IMR-90 (cell line): ENCODE results near the gene DGKG. TPM values are rescaled to one million over a fixed set of nuclear protein-coding genes. Genes with fewer than 3 reads are reported as not detected.

Source experiments
- ATAC-seq: fragments of 200-7000 bp; cut with Tn5 transposase; 2 replicates; pipeline ENCODE4 v1.9.1; 2020; ENCODE audit warnings: low read depth, mild to moderate bottlenecking, moderate library complexity
- BruUV-seq: library from RNA; stranded (reverse); fragments of 400-500 nt; replicated peaks from 2 replicates; lab custom pipeline; 2021; lab: Mats Ljungman, UMichigan
- CTCF ChIA-PET: fragments of 300-600 bp; formaldehyde crosslinking; extraction: SDS; loops from one replicate; lab custom pipeline; 2021; ENCODE audit warnings: antibody characterized with exemption; lab: Yijun Ruan, JAX
- POLR2A ChIA-PET: fragments of 300-600 bp; sonication (Branson Sonifier 250); formaldehyde crosslinking; loops from one replicate; lab custom pipeline; 2022; ENCODE audit warnings: antibody characterized with exemption; ENCODE audit not compliant: unreplicated experiment; lab: Charles Lee
- DNase-seq: peaks from one replicate; pipeline ENCODE4 v3.0.0; 2013
- H2AFZ ChIP-seq: replicated peaks from 2 replicates; pipeline ENCODE3; 2013; ENCODE audit warnings: low read length, mild to moderate bottlenecking; ENCODE audit not compliant: poor library complexity
- H2AK5ac ChIP-seq: 2 replicates; pipeline ENCODE4 v1.6.1; 2013; ENCODE audit warnings: low read depth, low read length, inconsistent platforms
- H2AK9ac ChIP-seq: replicated peaks from 2 replicates; pipeline ENCODE3; 2013; ENCODE audit warnings: mild to moderate bottlenecking, low read depth, low read length, moderate library complexity; ENCODE audit not compliant: poor library complexity
- H2BK120ac ChIP-seq: 2 replicates; pipeline ENCODE4 v1.6.1; 2013; ENCODE audit warnings: low read depth, low read length, inconsistent platforms
- H2BK15ac ChIP-seq: 3 replicates; pipeline ENCODE4 v1.6.1; 2013; ENCODE audit warnings: low read depth, low read length, inconsistent platforms
- H2BK20ac ChIP-seq: 2 replicates; pipeline ENCODE4 v1.6.1; 2013; ENCODE audit warnings: low read depth, mild to moderate bottlenecking, inconsistent platforms, low read length, moderate library complexity
- H2BK5ac ChIP-seq: 2 replicates; pipeline ENCODE4 v1.6.1; 2013; ENCODE audit warnings: mild to moderate bottlenecking, low read depth, low read length, inconsistent platforms; ENCODE audit not compliant: poor library complexity, severe bottlenecking
- H3K14ac ChIP-seq: replicated peaks from 2 replicates; pipeline ENCODE4 v1.6.1; 2013; ENCODE audit warnings: low read depth, low read length, inconsistent platforms
- H3K18ac ChIP-seq: 2 replicates; pipeline ENCODE4 v1.6.1; 2013; ENCODE audit warnings: low read depth, low read length, control low read depth
- H3K23ac ChIP-seq: 2 replicates; pipeline ENCODE4 v1.6.1; 2013; ENCODE audit warnings: low read depth, low read length, inconsistent platforms
- H3K27ac ChIP-seq: 2 replicates; pipeline ENCODE4 v1.5.1; 2013; ENCODE audit warnings: mild to moderate bottlenecking, control low read depth, low read length; ENCODE audit not compliant: insufficient read depth
- H3K27me3 ChIP-seq: 2 replicates; pipeline ENCODE4 v1.6.1; 2013; ENCODE audit warnings: low read length; ENCODE audit not compliant: control insufficient read depth, insufficient read depth
- H3K36me3 ChIP-seq: 2 replicates; pipeline ENCODE4 v1.6.1; 2013; ENCODE audit warnings: low read length, mixed read lengths; ENCODE audit not compliant: control insufficient read depth, insufficient read depth
- H3K4ac ChIP-seq: 2 replicates; pipeline ENCODE4 v1.6.1; 2013; ENCODE audit warnings: low read depth, low read length, inconsistent platforms
- H3K4me1 ChIP-seq: 2 replicates; pipeline ENCODE4 v1.6.1; 2013; ENCODE audit warnings: low read length, mixed read lengths; ENCODE audit not compliant: control insufficient read depth, insufficient read depth
- H3K4me2 ChIP-seq: 2 replicates; pipeline ENCODE4 v1.6.1; 2013; ENCODE audit warnings: low read depth, mild to moderate bottlenecking, control low read depth, low read length, moderate library complexity
- H3K4me3 ChIP-seq: 2 replicates; pipeline ENCODE4 v1.5.1; 2013; ENCODE audit warnings: low read depth, mild to moderate bottlenecking, control low read depth, low read length, moderate library complexity; ENCODE audit not compliant: insufficient read depth
- H3K56ac ChIP-seq: 2 replicates; pipeline ENCODE4 v1.6.1; 2013; ENCODE audit warnings: low read length, inconsistent platforms; ENCODE audit not compliant: insufficient read depth; ENCODE audit errors: extremely low read depth
- H3K79me1 ChIP-seq, 2 experiments: 2 replicates each; pipeline ENCODE4 v1.6.1; 2013; ENCODE audit warnings: low read length in 2 of 2, inconsistent platforms in 1 of 2, low read depth in 1 of 2
- H3K9ac ChIP-seq: 2 replicates; pipeline ENCODE4 v1.6.1; 2013; ENCODE audit warnings: low read depth, low read length, control low read depth
- H3K9me1 ChIP-seq: 2 replicates; pipeline ENCODE4 v1.6.1; 2013; ENCODE audit warnings: low read length, inconsistent platforms; ENCODE audit not compliant: insufficient read depth
- H3K9me3 ChIP-seq: 2 replicates; pipeline ENCODE4 v1.6.1; 2013; ENCODE audit warnings: low read length; ENCODE audit not compliant: control insufficient read depth, insufficient read depth
- H4K20me1 ChIP-seq: 2 replicates; pipeline ENCODE4 v1.6.1; 2013; ENCODE audit warnings: low read length, inconsistent platforms; ENCODE audit not compliant: insufficient read depth
- H4K5ac ChIP-seq: 2 replicates; pipeline ENCODE4 v1.6.1; 2013; ENCODE audit warnings: mild to moderate bottlenecking, low read depth, low read length, control low read depth
- H4K8ac ChIP-seq, 2 experiments: 2 replicates each; pipeline ENCODE4 v1.6.1; 2013; ENCODE audit warnings: low read depth in 2 of 2, low read length in 2 of 2, control low read depth in 1 of 2, inconsistent platforms in 1 of 2
- H4K91ac ChIP-seq: 2 replicates; pipeline ENCODE4 v1.6.1; 2013; ENCODE audit warnings: low read depth, low read length, inconsistent platforms; ENCODE audit not compliant: insufficient read depth
- BHLHE40 ChIP-seq: fragments of 150-350 bp; IDR thresholded peaks from 2 replicates; pipeline ENCODE4 v1.6.1; 2016; ENCODE audit warnings: mild to moderate bottlenecking, low read depth, low read length
- CEBPB ChIP-seq: IDR thresholded peaks from 2 replicates; pipeline ENCODE4 v1.6.1; 2012; ENCODE audit warnings: low read depth, low read length, improper control_type of control experiment
- CHD1 ChIP-seq: IDR thresholded peaks from 2 replicates; pipeline ENCODE4 v1.6.1; 2012; ENCODE audit warnings: low read depth, low read length, improper control_type of control experiment
- ELK1 ChIP-seq: fragments of 150-350 bp; IDR thresholded peaks from 2 replicates; pipeline ENCODE4 v1.6.1; 2016; ENCODE audit warnings: low read depth, mild to moderate bottlenecking, low read length, moderate library complexity, borderline replicate concordance
- FOS ChIP-seq: fragments of 150-350 bp; IDR thresholded peaks from 2 replicates; pipeline ENCODE4 v1.6.1; 2016; ENCODE audit warnings: low read depth, low read length
- MAFK ChIP-seq: IDR thresholded peaks from 2 replicates; pipeline ENCODE4 v1.6.1; 2012; ENCODE audit warnings: low read depth, low read length, improper control_type of control experiment
- MAZ ChIP-seq: IDR thresholded peaks from 2 replicates; pipeline ENCODE4 v1.6.1; 2012; ENCODE audit warnings: low read depth, mild to moderate bottlenecking, low read length, improper control_type of control experiment, moderate library complexity, borderline replicate concordance
- MXI1 ChIP-seq: IDR thresholded peaks from 2 replicates; pipeline ENCODE4 v1.6.1; 2012; ENCODE audit warnings: low read depth, mild to moderate bottlenecking, low read length, moderate library complexity, borderline replicate concordance
- NFE2L2 ChIP-seq: fragments of 150-350 bp; IDR thresholded peaks from 2 replicates; pipeline ENCODE4 v1.6.1; 2016; ENCODE audit warnings: low read depth, mild to moderate bottlenecking, low read length
- POLR2A ChIP-seq: IDR thresholded peaks from 2 replicates; pipeline ENCODE4 v1.6.1; 2012; ENCODE audit warnings: mild to moderate bottlenecking, low read depth, low read length
- RAD21 ChIP-seq: IDR thresholded peaks from 2 replicates; pipeline ENCODE4 v1.6.1; 2012; ENCODE audit warnings: low read length, improper control_type of control experiment
- RCOR1 ChIP-seq: IDR thresholded peaks from 2 replicates; pipeline ENCODE4 v1.6.1; 2012; ENCODE audit warnings: mild to moderate bottlenecking, low read length, improper control_type of control experiment; ENCODE audit not compliant: insufficient replicate concordance
- RFX5 ChIP-seq: IDR thresholded peaks from 2 replicates; pipeline ENCODE4 v1.8.0; 2012; ENCODE audit warnings: low read depth, mild to moderate bottlenecking, low read length, moderate library complexity
- SMC3 ChIP-seq: fragments of 150-350 bp; IDR thresholded peaks from 2 replicates; pipeline ENCODE4 v1.6.1; 2016; ENCODE audit warnings: low read depth, mild to moderate bottlenecking, antibody characterized with exemption, low read length, moderate library complexity
- USF2 ChIP-seq: fragments of 150-350 bp; IDR thresholded peaks from 2 replicates; pipeline ENCODE4 v1.6.1; 2017; ENCODE audit warnings: mild to moderate bottlenecking, antibody characterized with exemption, low read length, low read depth
- WGBS, 2 experiments: methylation state at CpG; one replicate each; pipeline versions ENCODE4 v1.1.5 to v1.1.7; 2013; ENCODE audit warnings: missing lambda C conversion rate in 2 of 2; ENCODE audit not compliant: insufficient read length in 1 of 2; ENCODE audit errors: extremely low coverage in 2 of 2; 5-methylcytosine and 5-hydroxymethylcytosine counted together
- dilution Hi-C: fragments of 300-500 bp; cut with HindIII; formaldehyde crosslinking; loops from one replicate; pipeline ENCODE4 v1.14.3; 2018; ENCODE audit warnings: low sequenced_read_pairs; ENCODE audit not compliant: unreplicated experiment
- in situ Hi-C: fragments of 300-500 bp; cut with MboI; formaldehyde crosslinking; loops from 3 replicates; pipeline ENCODE4 v1.14.3; 2019; ENCODE audit warnings: low sequenced_read_pairs, inconsistent platforms, mixed read lengths
- intact Hi-C: fragments of 100-400 bp; cut with micrococcal nuclease; formaldehyde crosslinking; loops from 2 replicates; pipeline ENCODE4 v1.10.0; 2022
- polyA plus RNA-seq, 3 experiments: library from polyadenylated mRNA; depleted of rRNA; stranded (reverse); fragments of >200 nt; gene quantifications; 2 replicates each; pipeline ENCODE4 v1.2.3, GENCODE V29; 2012; ENCODE audit warnings: low replicate concordance in 1 of 3
- total RNA-seq: library from RNA; depleted of rRNA; stranded (reverse); fragments of >200 nt; gene quantifications from 2 replicates; pipeline ENCODE4 v1.2.3, GENCODE V29; 2012
- TF ChIP-seq, protein P1 (sequence below): conservative IDR thresholded peaks from 2 replicates; pipeline ENCODE4 v1.5.1; 2012; ENCODE audit warnings: mild to moderate bottlenecking, low read depth, low read length, improper control_type of control experiment

Gene DGKG
- total and polyA plus RNA-seq, 2 of the 4 experiments (the other 2 are of a cell fraction) = 1.2 to 4.1 TPM

DNA sequence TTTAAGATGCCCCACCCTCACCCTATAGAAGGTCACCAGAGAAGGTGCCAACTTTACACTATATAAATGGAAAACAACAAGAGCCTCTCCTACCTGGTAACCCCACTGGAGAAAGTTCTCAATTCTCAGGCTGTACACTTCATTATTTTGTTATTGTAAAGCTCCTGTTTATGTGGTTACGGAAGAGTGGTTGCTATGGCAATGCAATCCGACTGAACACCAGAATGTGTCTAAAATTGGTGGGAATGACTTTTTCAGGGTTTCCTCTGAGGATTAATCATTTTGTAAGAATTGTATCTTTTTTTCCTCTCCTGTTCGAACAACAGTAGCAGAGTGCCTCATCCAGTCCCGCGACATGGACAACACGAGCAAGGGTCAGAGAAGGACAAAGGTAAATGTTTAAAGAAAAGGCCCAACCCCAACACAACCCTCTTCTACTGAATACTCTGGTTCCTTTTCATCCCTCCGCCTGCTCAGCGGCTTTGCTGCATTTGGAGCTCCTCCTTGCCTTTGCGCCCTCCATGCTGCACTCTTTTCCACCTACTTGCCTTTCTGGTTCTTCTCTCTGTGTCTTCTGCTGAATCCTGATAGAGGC, 45.3 kb downstream of the DGKG start:
- CTCF ChIA-PET = no interaction called here

More for the DNA sequence above, 45.3 kb downstream of the DGKG start:
- Histone ChIP-seq H2BK15ac (no peak overlapping the region), H3K18ac (no peak overlapping the region), H3K27me3 (no peaks in the 10 kb centered on the region; the same call in none of the 2 replicates), H3K9me3 (no peaks in the 10 kb centered on the region), H3K9ac (no peak overlapping the region), H3K56ac (no peak overlapping the region), H4K91ac (no peak overlapping the region), H4K5ac (no peak overlapping the region), H2AK9ac (no peak overlapping the region), H3K4me2 (no peak overlapping the region), H2BK20ac (no peak overlapping the region), H4K8ac (no peak overlapping the region), H3K4me3 (no peak overlapping the region), H3K23ac (no peak overlapping the region), H2BK120ac (no peak overlapping the region), H3K36me3 (no peaks in the 10 kb centered on the region), H3K4me1 (no peaks in the 10 kb centered on the region), H4K20me1 (no peaks in the 10 kb centered on the region), H3K9me1 (no peaks in the 10 kb centered on the region), H3K4ac (no peak overlapping the region), H3K14ac (no peak overlapping the region), H2BK5ac (no peak overlapping the region), H2AFZ (no peak overlapping the region), H2AK5ac (no peak overlapping the region), H3K27ac (no peak overlapping the region), H3K79me1 (no peaks in the 10 kb centered on the region)
- 81% methylated on average over 4 of the region's 9 CpGs; no CpG with 5 or more reads in 1 of the 2 experiments for WGBS, 2 experiments
- BruUV-seq = no TSS peak
- in situ Hi-C loops = no loop called here
- POLR2A ChIA-PET = no interaction called here
- dilution Hi-C loops = no loop called here
- no peak for DNase-seq
- intact Hi-C loops = no loop called here
- no peak for ATAC-seq
- TF ChIP-seq RCOR1 (no peak), NFE2L2 (no peak), MAZ (no peak), ELK1 (no peak), SMC3 (no peak), USF2 (no peak), BHLHE40 (no peak), POLR2A (no peak), MXI1 (no peak), CHD1 (no peak), FOS (no peak), RFX5 (no peak), CEBPB (no peak), MAFK (no peak), RAD21 (no peak)
- TF ChIP-seq, protein P1, sequence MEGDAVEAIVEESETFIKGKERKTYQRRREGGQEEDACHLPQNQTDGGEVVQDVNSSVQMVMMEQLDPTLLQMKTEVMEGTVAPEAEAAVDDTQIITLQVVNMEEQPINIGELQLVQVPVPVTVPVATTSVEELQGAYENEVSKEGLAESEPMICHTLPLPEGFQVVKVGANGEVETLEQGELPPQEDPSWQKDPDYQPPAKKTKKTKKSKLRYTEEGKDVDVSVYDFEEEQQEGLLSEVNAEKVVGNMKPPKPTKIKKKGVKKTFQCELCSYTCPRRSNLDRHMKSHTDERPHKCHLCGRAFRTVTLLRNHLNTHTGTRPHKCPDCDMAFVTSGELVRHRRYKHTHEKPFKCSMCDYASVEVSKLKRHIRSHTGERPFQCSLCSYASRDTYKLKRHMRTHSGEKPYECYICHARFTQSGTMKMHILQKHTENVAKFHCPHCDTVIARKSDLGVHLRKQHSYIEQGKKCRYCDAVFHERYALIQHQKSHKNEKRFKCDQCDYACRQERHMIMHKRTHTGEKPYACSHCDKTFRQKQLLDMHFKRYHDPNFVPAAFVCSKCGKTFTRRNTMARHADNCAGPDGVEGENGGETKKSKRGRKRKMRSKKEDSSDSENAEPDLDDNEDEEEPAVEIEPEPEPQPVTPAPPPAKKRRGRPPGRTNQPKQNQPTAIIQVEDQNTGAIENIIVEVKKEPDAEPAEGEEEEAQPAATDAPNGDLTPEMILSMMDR = no peak
